Peyer's patch (tissue), 4 donors: ENCODE data around the gene ZNF135.

Experiments used
- POLR2A ChIP-seq, 2 donors: fragments of 450-650 bp; IDR thresholded peaks; one replicate each; pipeline ENCODE4 v1.5.1; 2017; ENCODE audit warnings: antibody characterized with exemption in 2 of 2, mild to moderate bottlenecking in 2 of 2, moderate library complexity in 2 of 2
- TF ChIP-seq, protein P1 (sequence below), 6 experiments: fragments of 450-650 bp in 4 of 6; fragments of 200-600 bp in 2 of 6; sonication (generic) in 1 of 6; IDR thresholded peaks; one replicate each; pipeline ENCODE4 v1.5.1; 2017 to 2019; ENCODE audit warnings: antibody characterized with exemption in 6 of 6, mild to moderate bottlenecking in 3 of 6, moderate library complexity in 1 of 6

DNA sequence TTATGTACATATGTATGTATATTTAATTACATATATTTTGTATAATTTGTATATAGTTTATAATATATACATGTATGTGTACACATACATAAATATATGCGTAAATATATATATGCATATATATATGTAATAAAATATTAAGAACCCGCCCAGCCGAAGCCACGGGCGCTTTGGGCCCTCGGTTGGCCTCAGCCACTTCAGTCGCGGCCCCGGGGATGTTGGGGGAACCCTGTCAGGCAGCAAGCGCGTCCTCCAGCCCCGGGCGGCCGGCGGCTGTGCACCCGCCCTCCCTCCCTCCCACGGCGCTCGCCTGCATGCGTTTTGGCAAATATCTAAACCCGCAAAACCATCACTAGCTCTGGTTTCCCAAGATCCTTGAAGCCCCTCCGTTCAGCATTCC, 48.6 kb upstream of the ZNF135 start:
- no peak for TF ChIP-seq POLR2A (IDR thresholded peaks at IDR 0.05)
- TF ChIP-seq, protein P1, sequence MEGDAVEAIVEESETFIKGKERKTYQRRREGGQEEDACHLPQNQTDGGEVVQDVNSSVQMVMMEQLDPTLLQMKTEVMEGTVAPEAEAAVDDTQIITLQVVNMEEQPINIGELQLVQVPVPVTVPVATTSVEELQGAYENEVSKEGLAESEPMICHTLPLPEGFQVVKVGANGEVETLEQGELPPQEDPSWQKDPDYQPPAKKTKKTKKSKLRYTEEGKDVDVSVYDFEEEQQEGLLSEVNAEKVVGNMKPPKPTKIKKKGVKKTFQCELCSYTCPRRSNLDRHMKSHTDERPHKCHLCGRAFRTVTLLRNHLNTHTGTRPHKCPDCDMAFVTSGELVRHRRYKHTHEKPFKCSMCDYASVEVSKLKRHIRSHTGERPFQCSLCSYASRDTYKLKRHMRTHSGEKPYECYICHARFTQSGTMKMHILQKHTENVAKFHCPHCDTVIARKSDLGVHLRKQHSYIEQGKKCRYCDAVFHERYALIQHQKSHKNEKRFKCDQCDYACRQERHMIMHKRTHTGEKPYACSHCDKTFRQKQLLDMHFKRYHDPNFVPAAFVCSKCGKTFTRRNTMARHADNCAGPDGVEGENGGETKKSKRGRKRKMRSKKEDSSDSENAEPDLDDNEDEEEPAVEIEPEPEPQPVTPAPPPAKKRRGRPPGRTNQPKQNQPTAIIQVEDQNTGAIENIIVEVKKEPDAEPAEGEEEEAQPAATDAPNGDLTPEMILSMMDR (IDR thresholded peaks at IDR 0.05): no peak
